SK-N-SH (cell line): Measurements from ENCODE around the gene SHMT2.

Experiments
- ELF1 ChIP-seq: IDR thresholded peaks from 2 replicates; pipeline ENCODE4 v1.4.0; 2012
- EP300 ChIP-seq, 2 experiments: IDR thresholded peaks; 2 replicates each; pipeline versions ENCODE4 v1.4.0 to v1.6.1; 2012; ENCODE audit warnings: borderline replicate concordance in 1 of 2, low read depth in 1 of 2, low read length in 1 of 2
- EZH2phosphoT487 ChIP-seq: fragments of 200-600 bp; sonication (generic); IDR thresholded peaks from 2 replicates; pipeline ENCODE4 v1.6.1; 2017; ENCODE audit warnings: low read depth, mixed run types, mild to moderate bottlenecking, antibody characterized with exemption, moderate library complexity, borderline replicate concordance
- FOXM1 ChIP-seq: IDR thresholded peaks from 2 replicates; pipeline ENCODE4 v1.4.0; 2012; ENCODE audit warnings: low read depth, mild to moderate bottlenecking
- JUND ChIP-seq: IDR thresholded peaks from 2 replicates; pipeline ENCODE4 v1.4.0; 2012
- NFIC ChIP-seq: IDR thresholded peaks from 2 replicates; pipeline ENCODE4 v1.4.0; 2012; ENCODE audit warnings: borderline replicate concordance
- POLR2AphosphoS5 ChIP-seq: IDR thresholded peaks from 2 replicates; pipeline ENCODE4 v1.6.1; 2012; ENCODE audit warnings: low read depth, low read length
- RAD21 ChIP-seq: IDR thresholded peaks from 2 replicates; pipeline ENCODE4 v1.6.1; 2012; ENCODE audit warnings: mild to moderate bottlenecking, low read length
- RCOR1 ChIP-seq: fragments of 150-350 bp; IDR thresholded peaks from 2 replicates; pipeline ENCODE4 v1.6.1; 2017; ENCODE audit warnings: antibody characterized with exemption, low read length
- TAF1 ChIP-seq: IDR thresholded peaks from 2 replicates; pipeline ENCODE4 v1.6.1; 2012; ENCODE audit warnings: low read depth, mild to moderate bottlenecking, low read length, moderate library complexity, borderline replicate concordance
- YY1 ChIP-seq: IDR thresholded peaks from 2 replicates; pipeline ENCODE4 v1.4.0; 2012; ENCODE audit warnings: low read depth, mild to moderate bottlenecking
- TF ChIP-seq, protein P1 (sequence below): fragments of 200-600 bp; sonication (generic); IDR thresholded peaks from 2 replicates; pipeline ENCODE4 v1.6.1; 2017; ENCODE audit warnings: antibody characterized with exemption, mild to moderate bottlenecking, moderate library complexity
- TF ChIP-seq, protein P2 (sequence below): IDR thresholded peaks from 2 replicates; pipeline ENCODE4 v1.6.1; 2012; ENCODE audit warnings: mild to moderate bottlenecking, low read depth, low read length, moderate library complexity
- TF ChIP-seq, protein P3 (sequence below): IDR thresholded peaks from 2 replicates; pipeline ENCODE4 v1.4.0; 2012; ENCODE audit warnings: low read depth, borderline replicate concordance

DNA sequence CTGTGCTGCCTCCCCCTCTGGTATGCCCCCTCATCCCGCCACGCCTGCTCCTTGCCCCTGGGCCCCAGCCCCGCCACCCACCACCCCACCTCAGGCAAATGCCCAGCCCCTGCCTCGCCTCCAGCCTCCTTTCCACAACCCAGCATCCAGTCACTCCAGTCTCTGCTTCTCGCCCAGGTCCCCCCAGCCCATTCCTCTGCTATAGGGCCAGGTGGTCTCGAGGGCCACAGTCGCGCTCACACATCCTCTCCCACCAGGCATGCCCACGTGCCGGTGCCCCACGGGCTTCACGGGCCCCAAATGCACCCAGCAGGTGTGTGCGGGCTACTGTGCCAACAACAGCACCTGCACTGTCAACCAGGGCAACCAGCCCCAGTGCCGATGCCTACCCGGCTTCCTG is 19.1 kb upstream of the SHMT2 start:
- TF ChIP-seq, protein P1, sequence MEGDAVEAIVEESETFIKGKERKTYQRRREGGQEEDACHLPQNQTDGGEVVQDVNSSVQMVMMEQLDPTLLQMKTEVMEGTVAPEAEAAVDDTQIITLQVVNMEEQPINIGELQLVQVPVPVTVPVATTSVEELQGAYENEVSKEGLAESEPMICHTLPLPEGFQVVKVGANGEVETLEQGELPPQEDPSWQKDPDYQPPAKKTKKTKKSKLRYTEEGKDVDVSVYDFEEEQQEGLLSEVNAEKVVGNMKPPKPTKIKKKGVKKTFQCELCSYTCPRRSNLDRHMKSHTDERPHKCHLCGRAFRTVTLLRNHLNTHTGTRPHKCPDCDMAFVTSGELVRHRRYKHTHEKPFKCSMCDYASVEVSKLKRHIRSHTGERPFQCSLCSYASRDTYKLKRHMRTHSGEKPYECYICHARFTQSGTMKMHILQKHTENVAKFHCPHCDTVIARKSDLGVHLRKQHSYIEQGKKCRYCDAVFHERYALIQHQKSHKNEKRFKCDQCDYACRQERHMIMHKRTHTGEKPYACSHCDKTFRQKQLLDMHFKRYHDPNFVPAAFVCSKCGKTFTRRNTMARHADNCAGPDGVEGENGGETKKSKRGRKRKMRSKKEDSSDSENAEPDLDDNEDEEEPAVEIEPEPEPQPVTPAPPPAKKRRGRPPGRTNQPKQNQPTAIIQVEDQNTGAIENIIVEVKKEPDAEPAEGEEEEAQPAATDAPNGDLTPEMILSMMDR = no peak
- TF ChIP-seq TAF1 (no peak), NFIC (no peak), FOXM1 (no peak), RAD21 (no peak), EP300 (IDR thresholded peaks at IDR 0.05; ENCODE audit: borderline replicate concordance in 1 of 2, low read depth in 1 of 2, low read length in 1 of 2) (no peak), ELF1 (no peak), EZH2phosphoT487 (no peak), YY1 (no peak), POLR2AphosphoS5 (no peak), RCOR1 (no peak), JUND (no peak)
- TF ChIP-seq, protein P2, sequence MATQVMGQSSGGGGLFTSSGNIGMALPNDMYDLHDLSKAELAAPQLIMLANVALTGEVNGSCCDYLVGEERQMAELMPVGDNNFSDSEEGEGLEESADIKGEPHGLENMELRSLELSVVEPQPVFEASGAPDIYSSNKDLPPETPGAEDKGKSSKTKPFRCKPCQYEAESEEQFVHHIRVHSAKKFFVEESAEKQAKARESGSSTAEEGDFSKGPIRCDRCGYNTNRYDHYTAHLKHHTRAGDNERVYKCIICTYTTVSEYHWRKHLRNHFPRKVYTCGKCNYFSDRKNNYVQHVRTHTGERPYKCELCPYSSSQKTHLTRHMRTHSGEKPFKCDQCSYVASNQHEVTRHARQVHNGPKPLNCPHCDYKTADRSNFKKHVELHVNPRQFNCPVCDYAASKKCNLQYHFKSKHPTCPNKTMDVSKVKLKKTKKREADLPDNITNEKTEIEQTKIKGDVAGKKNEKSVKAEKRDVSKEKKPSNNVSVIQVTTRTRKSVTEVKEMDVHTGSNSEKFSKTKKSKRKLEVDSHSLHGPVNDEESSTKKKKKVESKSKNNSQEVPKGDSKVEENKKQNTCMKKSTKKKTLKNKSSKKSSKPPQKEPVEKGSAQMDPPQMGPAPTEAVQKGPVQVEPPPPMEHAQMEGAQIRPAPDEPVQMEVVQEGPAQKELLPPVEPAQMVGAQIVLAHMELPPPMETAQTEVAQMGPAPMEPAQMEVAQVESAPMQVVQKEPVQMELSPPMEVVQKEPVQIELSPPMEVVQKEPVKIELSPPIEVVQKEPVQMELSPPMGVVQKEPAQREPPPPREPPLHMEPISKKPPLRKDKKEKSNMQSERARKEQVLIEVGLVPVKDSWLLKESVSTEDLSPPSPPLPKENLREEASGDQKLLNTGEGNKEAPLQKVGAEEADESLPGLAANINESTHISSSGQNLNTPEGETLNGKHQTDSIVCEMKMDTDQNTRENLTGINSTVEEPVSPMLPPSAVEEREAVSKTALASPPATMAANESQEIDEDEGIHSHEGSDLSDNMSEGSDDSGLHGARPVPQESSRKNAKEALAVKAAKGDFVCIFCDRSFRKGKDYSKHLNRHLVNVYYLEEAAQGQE = no peak
- TF ChIP-seq, protein P3, sequence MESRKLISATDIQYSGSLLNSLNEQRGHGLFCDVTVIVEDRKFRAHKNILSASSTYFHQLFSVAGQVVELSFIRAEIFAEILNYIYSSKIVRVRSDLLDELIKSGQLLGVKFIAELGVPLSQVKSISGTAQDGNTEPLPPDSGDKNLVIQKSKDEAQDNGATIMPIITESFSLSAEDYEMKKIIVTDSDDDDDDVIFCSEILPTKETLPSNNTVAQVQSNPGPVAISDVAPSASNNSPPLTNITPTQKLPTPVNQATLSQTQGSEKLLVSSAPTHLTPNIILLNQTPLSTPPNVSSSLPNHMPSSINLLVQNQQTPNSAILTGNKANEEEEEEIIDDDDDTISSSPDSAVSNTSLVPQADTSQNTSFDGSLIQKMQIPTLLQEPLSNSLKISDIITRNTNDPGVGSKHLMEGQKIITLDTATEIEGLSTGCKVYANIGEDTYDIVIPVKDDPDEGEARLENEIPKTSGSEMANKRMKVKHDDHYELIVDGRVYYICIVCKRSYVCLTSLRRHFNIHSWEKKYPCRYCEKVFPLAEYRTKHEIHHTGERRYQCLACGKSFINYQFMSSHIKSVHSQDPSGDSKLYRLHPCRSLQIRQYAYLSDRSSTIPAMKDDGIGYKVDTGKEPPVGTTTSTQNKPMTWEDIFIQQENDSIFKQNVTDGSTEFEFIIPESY = no peak
